ENCODE results near the gene COG5.

Gene COG5

DNA sequence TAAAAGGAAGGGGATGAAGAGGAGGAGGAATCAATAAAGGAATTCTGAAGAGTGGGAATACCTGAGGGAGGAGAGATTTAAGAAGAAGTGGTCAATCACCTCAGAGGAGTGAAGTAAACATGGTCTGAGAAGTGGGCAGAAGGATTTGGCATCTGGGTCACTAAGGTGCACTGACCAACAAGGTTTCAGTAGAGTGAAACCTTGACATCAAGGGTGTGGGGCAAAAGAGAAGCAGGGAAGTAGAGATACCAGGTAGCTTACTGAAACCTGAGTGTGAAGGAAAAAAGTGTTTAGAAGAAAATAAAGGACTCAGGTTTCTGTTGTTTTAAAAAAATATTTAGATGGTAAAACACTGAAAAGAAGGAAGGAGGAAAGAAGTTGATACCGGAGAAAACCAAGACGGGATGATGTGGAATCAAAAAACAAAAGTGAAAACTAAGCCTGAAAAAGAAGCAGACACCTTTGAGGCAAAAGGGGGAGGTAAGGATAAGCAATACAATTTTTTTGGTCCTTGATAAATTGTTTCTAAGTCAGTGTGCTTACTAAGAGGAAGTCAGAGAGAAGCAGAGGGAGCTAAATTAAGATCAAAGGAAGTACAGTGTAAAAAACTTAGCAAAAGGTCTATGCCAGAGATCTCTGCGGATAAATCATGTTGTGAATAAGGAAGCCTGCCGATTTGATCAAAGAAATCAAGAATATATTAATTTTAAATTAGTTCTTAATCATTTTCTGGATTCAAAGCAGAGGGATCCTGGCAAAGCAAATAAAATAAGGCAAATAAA lies 231.0 kb downstream of the COG5 start:
- no peak for DNase-seq (ENCODE audit: low read depth)

DNA sequence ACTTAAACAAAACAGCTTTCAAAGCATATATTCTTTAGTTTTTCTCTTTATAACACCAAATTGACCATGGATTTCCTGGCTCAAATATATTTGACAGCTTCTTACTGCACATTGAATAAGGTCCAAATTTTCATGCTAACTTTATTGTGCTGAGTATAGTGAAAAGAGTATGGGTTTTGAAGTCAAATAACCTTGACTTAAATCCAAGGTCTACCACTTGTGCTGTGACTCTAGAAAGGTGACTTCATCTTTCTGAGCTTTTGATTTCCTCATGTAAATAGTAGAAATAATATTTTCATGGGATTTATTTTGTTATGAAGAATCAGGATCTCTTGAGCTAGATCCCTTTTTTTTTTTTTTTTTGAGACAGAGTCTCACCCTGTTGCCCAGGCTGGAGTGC lies 233.2 kb downstream of the COG5 start:
- DNase-seq (ENCODE audit: low read depth) = no peak

DNA sequence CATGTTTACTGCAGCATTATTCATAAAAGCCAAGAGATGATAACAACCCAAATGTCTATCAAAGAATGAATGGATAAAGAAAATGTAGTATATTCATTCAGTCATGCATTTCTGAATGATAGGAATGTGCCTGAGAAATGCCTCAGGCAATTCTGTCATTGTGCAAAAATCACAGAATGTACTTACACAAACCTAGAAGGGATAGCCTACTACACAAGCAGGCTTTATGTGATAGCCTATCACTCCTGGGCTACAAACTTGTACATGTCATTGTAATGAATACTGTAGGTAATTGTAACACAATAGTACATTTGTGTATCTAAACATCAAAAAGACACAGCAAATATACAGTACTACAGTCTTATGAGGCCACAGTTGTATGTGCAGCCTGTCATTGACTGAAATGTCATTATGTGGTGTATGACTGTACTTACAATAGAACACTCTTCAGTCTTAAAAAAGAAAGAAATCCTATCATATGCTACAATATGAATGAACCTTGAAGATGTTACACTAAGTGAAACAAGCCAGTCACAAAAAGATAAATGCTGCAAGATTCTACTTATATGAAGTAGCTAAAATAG lies 235.6 kb downstream of the COG5 start:
- DNase-seq (ENCODE audit: low read depth) = peak; percentile 1

DNA sequence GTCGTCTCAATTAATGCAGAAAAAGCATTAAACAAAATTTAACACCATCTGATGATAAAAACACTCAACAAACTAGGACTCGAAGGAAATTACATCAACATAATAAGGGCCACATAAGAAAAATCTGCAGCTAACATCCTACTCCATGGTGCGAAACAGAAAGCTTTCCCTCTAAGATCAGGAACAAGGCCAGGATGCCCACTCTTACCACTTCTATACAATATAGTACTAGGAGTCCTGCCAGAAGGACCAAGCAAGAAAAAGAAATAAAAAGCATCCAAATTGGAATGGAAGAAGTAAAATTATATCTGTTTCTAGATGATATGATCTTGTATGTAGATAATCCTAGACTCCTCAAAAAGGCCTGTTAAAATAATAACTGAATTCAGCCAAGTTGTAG lies 237.7 kb downstream of the COG5 start:
- DNase-seq (ENCODE audit: low read depth) = no peak

DNA sequence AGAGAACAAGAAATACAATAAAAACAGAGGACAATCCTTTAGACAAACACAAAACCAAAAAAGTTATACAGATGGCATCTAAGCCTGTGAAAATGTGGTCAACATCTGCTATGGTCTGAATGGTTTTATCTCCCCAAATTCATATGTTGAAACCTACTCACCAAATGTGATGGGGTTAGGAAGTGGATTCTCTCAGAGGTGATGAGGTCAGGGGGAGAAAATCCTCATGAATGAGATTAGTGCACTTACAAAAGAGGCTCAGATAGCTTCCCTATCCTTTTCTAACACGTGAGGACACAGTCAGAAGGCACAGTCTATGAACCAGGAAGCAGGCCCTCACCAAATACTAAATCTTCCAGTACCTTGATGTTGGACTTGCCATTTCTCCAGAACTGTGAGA lies 241.7 kb downstream of the COG5 start:
- no peak for DNase-seq (ENCODE audit: low read depth)

DNA sequence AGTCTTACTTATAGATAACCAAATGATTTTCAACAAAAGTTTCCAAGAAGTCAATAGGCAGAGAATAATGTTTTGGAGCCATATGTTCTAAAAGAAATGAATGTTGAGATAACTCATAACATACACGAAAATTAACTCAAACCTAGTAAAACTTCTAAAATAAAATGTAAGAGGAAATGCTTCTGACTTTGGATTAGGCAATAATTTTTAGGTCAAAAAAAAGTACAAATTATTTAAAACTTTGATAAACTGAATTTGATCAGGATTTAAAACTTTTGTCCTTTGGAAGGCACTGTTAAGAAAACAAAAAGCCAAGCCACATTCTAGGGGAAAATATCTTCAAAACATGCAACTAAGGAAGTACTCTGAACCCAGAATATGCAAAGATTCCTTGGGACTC lies 242.1 kb downstream of the COG5 start:
- no peak for DNase-seq (ENCODE audit: low read depth)

DNA sequence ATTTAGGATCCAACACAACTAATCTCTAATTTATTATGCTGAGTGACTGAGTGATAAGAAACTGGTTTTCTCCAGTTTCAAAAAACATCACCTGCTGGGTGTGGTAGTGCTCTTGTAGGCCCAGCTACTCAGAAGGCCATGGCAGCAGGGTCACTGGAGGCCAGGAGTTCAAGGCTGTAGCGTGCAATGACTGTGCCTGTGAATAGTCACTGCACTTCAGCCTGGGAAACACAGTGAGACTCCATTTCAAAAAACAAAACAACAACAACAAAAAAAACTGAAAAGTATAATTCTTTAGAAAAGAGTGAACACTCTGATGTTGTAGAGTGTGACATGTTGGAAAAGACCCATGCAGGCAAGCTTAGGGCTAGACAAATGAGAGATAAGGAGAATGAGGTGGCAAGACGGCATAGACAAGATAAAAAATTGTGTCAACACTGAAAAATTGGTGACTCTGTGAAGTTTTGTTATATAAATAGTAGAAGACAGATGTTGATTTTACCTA lies 243.9 kb downstream of the COG5 start:
- DNase-seq (ENCODE audit: low read depth) = no peak

DNA sequence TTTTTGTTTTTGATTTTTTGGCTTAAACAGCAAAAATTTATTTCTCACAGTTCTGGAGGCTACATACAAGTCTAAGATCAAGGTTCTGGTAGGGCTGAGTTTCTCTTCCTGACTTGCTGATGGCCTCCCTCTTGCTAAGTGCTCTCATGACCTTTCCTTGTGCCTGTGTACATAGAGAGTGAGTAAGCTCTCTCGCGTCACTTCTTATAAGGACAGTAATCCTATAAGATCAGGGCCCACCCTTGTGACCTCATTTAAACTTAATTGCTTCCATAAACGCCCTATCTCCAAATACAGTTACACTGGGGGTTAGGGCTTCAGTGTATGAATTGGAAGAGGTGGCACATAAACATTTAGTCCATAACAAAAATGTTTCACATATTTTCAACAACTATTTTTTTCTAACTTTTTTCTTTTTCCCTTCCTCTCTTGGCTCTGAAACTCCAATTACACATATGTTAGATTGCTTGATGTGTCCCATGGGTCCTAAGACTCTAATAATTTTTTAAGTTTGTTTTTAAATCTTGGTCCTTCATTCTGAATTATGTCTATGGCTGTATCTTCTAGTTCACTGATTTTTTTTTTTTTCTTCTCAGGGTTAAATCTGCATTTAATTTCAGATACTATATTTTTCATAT lies 245.1 kb downstream of the COG5 start:
- DNase-seq (ENCODE audit: low read depth) = no peak

DNA sequence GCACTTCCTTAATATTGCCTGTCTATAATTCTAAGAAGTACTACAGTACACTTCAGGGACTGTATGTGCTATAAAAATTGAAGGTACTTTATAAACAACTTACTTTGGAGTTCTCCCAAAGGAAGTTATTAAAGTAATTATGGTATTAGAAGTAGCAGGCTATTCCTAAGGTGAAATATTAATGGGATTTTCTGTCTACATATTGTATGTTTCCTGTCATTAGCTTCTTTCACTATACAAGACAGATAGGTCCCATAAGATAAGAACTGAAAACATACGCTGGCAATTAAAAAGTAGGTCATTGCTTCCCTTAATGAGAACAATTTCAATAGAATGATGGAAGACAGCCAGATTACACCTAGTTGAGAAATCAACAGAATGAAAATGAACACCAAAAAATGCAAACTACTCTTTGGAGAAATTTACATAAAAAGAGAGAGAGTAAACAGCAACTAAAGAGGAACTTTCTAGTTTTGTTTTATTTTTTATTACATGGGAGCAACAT lies 248.0 kb downstream of the COG5 start:
- DNase-seq (ENCODE audit: low read depth) = no peak

DNA sequence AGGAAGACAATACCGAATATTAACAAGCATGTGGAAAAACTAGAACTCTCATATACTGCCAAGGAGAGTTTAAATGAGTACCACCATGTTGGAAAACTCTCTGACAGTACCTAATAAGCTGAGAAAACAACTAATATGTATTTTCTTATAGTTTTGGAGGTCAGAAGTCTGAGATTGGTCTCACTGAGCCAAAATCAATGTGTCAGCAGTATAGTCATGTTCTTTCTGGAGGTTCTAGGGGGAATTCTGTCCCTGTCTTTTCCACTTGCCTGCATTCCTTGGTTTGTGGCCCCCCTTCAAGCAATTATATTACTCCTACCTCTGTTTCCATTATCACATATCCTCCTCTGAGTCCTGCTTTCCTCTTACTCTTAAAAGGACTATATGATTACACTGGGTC lies 250.4 kb downstream of the COG5 start:
- no peak for DNase-seq (ENCODE audit: low read depth)

DNA sequence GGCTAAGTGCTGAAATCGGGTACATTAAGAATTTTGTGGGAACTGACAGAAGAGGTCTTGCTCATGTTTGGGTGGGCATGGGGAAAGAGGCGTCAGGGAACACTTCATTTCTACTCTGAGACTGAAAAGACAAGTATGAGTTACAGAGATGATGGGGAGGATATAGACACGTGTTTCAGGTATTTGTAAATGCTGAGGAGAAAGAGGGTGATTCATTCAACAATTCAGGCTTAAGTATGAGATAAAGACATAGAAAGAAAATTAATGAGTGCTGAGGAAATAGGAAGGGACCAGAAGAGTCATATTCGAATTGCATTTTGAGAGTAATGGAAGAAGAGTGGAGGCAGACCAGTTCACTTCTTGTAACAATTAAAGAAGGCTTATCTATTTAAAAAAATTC lies 251.3 kb downstream of the COG5 start:
- DNase-seq (ENCODE audit: low read depth) = no peak

DNA sequence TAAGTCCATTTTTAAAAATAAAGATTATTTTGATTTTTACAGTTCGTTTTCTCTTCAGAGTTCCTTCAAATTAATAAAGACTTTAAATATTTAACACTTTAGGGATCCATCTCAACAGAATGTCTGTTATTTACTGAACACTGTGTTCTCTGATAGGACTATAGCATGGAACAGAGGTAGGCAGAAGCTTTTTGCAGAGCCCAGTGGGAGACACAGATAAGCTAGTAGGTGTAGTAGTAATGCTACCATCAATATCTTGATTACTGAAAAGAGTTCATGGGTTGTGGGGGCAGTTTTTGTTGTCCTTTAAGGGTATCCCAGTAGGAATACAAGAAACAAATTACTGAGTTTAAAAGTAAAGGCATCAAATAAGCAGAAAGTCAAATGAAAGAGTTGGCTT lies 254.4 kb downstream of the COG5 start:
- DNase-seq (ENCODE audit: low read depth) = no peak

DNA sequence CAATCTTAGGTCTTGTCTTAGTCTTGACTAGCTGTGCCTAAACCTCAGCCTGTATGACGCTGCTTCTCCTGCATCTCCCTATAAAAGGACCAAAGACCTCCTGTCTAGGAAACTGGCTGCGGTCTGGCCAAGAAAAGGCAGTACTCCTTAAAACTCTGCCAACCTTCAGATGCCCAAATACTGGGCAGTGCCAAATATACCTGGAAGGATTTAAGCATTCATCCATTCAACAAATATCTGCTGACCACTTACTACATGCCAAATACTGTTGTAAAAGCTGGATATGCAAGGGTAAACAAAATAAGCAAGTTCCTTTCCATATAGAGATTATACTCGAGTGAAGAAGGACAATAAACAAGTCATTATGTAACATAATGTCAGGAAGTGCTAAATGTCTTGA lies 259.1 kb downstream of the COG5 start:
- no peak for DNase-seq (ENCODE audit: low read depth)

DNA sequence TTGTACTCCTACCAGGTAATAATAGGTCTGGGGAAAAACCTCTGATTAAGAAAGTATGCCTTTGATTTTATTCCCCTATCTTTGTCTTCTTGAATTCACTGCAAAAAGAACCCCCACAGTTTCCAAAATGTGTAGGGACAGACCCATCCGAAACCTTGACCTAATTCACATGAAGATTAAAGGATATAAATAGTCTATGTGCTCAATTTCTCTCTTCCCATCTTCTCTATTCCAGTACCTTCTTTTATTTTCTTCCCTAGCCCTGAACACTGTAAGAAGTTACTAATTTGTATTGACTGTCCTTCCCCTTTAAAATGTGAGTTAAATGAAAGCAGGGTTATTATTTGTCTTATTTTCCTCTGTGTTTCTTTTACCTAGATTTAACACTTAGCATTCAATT lies 259.7 kb downstream of the COG5 start:
- DNase-seq (ENCODE audit: low read depth) = no peak

DNA sequence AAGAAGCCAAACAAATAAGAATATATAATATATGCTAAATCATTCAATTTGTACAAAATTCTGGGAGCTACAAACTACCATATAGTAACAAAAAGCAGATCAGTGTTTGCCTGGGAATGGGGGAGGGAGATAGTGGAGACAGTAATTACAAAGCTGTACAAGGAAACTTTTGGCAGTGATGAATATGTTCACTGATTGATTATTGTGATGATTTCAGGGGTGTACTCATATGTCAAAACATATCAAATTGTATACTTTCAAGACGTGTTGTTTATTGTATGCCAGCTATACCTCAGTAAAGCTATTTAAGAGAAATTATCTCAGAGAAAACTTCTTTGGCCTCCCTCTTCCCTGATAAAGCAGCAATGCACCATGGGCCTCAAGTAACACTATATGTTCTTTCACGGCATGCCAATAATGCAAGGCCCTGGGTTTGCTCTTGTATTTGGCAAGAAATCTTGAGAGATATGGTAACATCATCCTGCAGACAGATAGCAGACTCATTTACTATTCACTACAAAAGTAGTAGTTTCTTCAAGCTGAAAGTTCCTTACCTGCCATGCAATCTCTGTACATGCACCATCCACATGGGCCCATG lies 261.4 kb downstream of the COG5 start:
- DNase-seq (ENCODE audit: low read depth) = no peak

DNA sequence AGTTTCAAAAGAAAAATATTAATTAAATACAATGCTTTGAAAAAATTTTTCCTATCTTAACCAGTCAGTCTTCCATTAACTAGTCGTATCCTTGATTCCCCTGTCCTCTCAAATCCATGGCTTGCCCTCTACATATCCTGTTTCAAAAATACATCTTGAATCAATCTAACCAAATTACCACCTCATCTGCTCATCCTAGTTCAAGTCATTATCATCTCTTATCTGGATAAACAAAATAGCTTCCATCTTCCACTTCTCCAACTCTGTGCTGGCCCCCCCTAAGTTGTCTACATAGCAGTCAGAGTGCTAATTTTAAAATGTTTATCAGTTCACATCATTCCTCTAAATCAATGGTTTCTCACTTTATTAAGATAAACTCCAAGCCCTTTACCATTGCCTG lies 269.5 kb downstream of the COG5 start:
- no peak for DNase-seq (ENCODE audit: low read depth)

DNA sequence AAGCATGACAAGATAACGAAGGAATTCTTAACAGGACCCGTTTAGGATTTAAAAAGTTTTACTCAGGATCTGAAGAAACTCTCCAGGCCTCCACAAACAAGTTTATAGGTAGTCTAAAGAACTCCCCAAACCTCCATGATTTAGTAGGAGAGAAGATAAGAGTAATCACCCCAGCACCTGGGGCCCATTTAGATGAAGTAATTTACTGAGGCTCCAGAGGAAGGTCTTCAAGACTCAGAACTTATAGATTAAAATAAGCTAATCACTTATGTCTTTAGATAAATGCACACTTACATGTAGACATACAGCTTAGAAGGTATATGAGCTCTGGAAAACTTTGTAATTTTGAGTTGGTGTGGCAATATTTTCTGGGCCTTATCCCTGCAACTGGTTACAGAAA lies 271.1 kb downstream of the COG5 start:
- DNase-seq (ENCODE audit: low read depth) = no peak

DNA sequence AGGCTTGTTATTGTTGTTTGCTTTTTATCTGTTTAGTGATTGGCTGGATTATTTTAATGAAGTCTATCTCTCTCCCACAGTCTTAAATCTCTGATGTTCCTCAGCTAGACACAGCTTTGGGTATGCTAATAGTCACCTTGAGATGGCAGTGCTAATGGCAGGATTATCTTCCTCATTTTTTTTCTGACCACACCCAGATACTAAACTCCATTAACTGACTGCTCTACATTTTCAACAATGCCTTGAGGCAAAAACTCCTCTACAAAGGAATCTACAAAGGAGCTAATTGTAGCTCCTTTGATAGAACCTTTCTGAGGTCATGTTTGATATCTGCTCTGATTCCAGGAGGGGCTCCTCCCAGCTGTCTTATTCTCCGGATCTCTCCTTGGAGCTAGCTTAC lies 272.3 kb downstream of the COG5 start:
- no peak for DNase-seq (ENCODE audit: low read depth)

DNA sequence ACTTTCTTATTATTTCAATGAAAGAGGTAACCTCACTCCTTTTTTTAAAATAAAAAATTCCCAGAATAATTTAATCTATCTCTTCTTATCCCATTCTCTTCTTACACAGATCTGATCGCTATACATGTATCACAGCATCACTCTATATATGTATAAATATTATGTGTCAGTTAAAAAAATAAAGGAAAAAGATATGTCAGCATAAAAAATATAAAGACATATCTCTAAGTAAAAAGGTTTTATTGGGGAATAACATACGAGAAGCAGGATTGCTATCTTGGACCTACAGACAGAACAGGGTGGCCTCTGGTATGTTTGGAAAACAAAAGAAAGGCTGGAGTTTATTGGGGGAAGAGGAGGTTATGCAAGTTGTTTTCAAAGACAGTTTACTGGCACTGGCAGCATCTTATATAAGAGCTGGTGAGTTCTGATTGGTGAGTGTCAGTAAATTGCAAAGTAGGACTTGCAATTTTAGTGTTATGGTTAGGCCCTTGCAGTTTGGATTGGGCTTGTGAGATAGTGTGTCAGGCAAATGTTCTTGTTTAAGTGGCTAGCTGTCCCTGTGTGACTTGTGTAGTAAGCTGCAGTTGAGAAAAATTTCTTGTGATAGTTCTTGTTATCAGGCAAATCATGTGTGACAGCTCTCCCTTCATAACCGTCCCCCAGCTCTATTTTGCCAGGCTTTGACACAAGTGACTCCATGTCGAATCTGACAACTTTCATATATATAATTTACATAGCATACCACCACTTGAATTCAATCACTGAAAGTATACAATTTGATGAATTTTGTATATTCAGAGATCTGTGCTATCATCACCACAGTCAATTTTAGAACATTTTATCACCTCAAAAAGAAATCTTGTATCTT lies 276.7 kb downstream of the COG5 start:
- no peak for DNase-seq (ENCODE audit: low read depth)

DNA sequence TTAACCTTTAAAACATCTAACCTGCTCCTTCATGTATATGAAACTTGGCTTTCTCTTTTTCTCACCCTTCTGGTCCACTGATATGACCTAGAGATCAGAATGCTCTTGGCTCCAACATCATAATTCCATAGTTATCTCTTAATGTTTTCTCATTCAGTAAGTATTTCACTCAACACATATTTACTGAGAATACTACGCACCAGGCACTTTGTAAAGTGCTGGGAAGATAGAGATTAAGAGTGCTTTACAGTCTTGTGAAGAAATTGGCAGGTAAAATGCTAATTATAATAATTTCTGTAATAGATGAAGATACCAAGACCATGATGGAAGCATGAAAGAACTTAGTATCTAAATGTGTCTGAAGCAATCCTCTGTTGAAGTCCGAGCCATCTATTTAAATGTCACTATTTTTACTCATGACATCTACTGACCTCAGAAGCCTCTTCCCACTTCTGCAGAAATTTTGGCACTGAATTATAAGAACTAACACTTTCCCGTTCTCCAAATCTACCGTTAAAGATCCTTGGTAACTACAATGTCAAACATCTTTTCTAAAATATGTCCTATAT lies 278.7 kb downstream of the COG5 start:
- no peak for DNase-seq (ENCODE audit: low read depth)

DNA sequence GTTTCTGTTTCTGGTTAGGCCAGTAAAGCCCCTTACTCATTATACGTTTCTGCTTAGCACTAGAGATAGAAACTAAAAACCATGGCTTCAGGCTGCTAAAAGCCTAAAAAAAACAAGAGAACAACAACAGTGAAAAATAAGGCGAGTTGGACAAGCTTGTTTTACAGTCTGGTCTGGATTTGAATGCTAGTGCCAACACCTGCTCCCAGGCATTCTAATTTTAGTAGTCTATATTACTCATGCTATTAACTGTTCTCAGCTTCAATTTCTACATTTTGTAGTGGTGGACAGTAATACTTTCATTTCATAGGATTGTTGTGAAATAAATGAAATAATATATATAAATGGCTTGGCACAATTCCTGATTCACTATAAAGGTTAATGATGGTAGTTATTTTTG lies 286.4 kb downstream of the COG5 start:
- DNase-seq (ENCODE audit: low read depth) = no peak
